Stimulated activated CD4-positive, alpha-beta T cell treated with anti-CD3 and anti-CD28 coated beads, TNF-alpha, amount 100 ng/mL, for 4 hours (primary cell): Measurements from ENCODE around the gene HMG20A.

Experiments used
- DNase-seq, 3 experiments: peaks; one replicate each; pipeline ENCODE4 v3.0.0-alpha.2; 2020; ENCODE audit warnings: low read depth in 3 of 3

HMG20A gene

GRCh38 chr15:77430213-77430612 lies 9.5 kb downstream of the HMG20A start:
- DNase-seq, result no peak

GRCh38 chr15:77430652-77431051 lies 10.0 kb downstream of the HMG20A start:
- no peak for DNase-seq

- DNase-seq, result no peak
These were observed 16.1 kb downstream of the HMG20A start for GRCh38 chr15:77436822-77437221.

- DNase-seq, result no peak
These were observed 16.6 kb downstream of the HMG20A start for GRCh38 chr15:77437264-77437663.

- DNase-seq, result no peak
These were observed 19.8 kb downstream of the HMG20A start for GRCh38 chr15:77440378-77440999.

GRCh38 chr15:77446840-77447390 lies 26.2 kb downstream of the HMG20A start:
- DNase-seq, result no peak

DNA sequence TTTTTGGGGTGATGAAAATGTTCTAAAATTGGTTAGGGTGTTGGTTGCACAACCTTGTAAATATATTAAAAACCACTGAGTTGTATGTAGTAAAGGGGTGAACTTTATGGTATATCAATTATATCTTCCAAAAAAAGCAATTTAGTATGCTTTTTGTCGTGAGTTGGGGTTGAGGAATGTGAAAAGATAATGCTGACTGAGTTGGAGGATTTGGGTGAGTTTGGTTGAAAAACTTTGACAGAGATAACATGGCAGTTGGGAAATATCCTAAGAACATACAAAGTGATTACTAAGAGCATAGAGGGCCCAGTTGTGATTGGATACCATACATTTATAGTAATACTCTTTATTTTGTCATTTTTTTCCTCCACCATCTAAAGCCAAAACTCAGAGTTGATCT lies 33.6 kb downstream of the HMG20A start:
- no peak for DNase-seq

- DNase-seq, result no peak
These were observed 34.3 kb downstream of the HMG20A start for GRCh38 chr15:77454951-77455350.

GRCh38 chr15:77455696-77456321 lies 35.1 kb downstream of the HMG20A start:
- DNase-seq, result no peak

- no peak for DNase-seq
These were observed 36.1 kb downstream of the HMG20A start for GRCh38 chr15:77456746-77457145.

DNA sequence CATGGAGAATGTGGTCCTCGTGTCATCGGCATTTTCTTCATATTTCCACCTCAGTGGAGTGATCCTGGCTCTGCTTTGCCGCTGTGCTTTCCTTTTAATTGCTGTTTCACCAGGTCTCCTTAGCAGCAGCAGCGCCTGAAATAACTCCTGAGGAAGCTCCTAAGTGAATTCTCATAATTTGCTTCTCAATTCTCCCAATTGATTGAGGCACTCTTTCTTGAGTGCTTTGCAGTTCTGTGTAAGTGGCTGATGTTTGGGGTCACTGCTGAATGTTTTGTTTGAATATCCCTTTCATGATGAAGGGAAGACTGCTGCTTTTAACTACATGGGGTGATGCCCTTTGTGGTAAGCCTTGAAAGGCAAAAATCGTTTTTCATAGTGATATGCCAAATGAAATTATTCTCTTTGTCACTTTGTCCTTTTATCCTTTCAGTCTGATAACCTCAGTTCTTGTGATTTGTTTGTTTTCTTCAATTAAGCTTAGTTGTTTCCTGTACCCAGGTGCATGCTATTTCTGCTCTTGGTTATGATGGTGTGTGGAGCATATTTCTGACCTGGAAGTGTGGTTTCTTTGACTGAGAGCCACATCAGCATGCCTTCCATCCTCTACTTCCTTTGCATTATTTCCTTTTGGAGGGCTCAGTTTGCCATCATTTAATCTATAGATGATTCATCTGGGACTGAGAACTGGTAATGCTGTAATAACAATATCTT lies 36.7 kb downstream of the HMG20A start:
- no peak for DNase-seq

- DNase-seq, result no peak
These were observed 37.2 kb downstream of the HMG20A start for GRCh38 chr15:77457905-77458265.

GRCh38 chr15:77459031-77459430 lies 38.3 kb downstream of the HMG20A start:
- DNase-seq, result no peak

GRCh38 chr15:77461486-77461885 lies 40.8 kb downstream of the HMG20A start:
- no peak for DNase-seq

DNA sequence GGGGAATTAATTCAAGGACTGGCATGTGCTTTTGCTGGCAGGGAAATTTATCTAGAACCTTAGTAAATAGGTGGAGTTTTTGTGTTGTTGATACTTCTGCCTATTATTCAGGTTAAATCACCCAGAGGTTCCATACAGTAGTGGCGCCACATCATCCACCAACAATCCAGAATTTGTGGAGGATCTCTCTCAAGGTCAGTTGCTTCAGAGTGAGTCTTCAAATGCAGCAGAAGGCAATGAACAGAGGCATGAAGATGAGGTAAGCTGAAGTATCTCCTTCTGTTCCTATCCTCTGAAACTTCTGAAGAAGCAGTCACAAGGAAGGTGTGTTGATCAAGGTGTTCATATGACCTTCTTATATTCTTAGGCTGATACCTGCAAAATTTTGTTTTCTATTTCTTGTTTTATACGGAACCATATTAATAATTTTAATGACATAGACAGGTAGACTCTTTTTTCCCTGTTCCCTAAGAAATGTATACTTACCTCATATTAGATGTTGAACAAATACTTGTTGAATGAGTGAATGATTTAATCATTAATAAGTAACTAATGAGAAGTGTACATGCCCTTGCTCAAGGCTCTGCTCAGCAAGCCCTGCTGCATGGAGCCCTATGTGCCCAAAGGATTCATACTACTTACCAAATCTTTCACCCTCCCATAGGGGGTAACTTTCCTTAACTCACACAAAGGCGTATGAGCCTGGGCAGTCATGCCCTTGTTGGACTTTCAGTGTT lies 43.6 kb downstream of the HMG20A start:
- no peak for DNase-seq

DNA sequence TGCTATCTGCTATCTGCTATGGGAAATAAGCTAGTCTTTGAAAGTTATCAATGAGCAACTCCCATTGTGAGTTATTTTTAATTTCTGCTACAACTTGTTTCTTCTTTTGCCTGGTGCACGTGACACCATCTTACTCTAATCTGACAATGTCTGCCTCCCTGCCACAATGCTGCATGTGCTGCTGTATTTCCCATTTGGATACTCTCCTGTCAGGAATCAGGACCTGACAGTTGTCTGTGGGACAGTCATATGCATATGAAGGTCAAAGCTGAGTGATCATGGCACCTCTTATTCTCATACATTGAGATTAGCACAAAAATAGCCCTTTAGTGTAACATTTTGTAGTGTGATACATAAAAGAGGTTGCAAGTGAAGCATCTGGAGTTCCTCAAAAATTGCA lies 45.8 kb downstream of the HMG20A start:
- no peak for DNase-seq

- DNase-seq, result no peak
These were observed 48.2 kb downstream of the HMG20A start for GRCh38 chr15:77468896-77469295.

- DNase-seq, result no peak
These were observed 49.5 kb downstream of the HMG20A start for GRCh38 chr15:77470235-77470634.

DNA sequence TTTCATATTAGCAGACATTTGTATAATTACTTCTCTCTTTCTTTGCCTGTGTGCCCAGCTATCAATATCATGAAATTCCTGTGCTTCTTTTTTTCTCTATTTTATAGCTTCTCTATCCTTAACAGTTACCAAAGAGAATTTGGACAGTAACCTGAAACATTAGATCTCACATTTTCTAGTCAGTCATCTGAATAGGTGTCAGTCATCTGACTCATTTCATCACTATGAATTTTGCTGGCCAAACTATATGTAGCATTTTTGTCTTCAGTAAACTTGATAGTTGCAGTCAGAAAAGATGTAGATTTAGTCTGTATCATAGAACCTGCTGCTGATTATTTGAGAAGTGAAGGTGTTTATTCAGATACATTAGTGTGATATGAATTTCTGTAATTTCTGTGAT lies 52.6 kb downstream of the HMG20A start:
- DNase-seq, result no peak

GRCh38 chr15:77474310-77474988 lies 53.8 kb downstream of the HMG20A start:
- DNase-seq, result no peak

DNA sequence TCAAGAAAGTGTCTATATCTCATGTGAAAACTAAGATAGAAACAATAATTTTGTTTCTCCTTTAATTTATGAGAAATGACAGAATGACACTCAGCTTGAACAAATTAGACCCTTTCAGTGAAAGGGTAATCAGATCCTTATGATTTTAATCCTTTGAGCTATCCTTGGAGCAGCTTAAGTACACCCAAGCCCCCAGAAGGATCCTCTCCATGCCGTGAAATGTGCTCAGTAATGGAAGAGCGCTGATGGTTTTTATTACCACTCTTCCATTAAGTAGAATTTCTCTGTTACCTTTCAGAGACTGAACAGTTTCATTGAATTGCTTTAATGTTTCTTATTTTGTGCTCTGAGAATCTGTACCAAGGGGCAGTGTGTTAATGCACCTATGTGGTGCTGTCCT lies 54.3 kb downstream of the HMG20A start:
- no peak for DNase-seq

DNA sequence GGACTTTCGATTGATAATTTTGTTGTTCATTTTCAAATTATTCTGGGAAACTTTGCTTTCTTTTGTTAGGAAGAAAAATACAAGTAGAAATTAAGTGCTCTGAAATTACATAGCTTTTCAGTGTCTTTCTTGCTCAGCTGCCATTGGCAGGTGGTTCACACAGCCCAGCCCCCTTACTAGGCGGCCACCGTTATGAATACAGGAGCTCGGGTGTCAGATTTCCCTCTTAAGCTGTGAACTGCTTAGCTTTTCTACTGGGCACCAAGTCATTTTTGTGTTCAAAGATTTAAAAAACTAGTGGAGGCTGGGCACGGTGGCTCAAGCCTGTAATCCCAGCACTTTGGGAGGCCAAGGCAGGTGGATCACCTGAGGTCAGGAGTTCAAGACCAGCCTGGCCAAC lies 55.2 kb downstream of the HMG20A start:
- no peak for DNase-seq
